TTC549 (cell line): ENCODE measurements around the gene SUSD1.
"Not testable (repeated sequence)": the region's sequence is repeated elsewhere in the genome, so short reads cannot be mapped to it uniquely, and the experiment has no call there.

Experiments used
- FAIRE-seq: peaks from 2 replicates; lab custom pipeline; 2012; peaks lifted over from hg19 to GRCh38; lab: Jason Lieb, UNC

The SUSD1 gene

DNA sequence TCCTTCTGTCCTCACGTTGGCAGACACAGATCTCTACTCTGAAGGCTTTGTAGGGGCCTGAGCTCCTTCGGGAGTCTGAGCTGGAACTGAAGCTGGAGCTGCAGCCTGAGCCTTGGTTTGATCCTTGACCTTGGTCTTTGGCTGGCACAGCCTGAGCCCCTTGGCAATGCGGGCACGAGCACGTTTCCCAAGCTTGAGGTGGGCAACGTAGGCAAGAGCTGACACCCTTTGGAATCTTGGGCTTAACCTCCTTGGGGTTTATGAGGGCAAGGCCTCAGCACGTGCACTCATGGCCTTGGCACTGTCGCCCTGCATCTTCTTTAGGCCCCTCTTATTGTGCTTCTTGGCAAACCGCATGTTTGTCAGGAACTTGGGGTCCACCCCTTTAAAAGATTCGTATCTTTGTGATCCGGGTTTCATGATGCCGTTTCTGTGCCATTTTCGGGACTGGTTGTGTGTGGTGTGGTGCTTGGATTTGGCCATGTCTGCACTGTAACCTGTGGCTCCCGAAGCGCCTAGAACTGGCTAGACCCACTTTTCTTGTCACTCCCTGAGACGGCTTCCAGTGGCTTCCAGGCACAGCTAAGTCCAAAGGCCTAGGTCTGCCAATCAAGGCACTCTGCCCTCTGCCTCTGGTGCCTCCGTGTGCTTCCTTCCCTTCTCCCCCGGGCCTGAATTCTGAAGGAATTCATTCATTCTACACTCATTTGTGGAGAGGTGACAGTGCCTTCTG lies 1.4 kb downstream of the SUSD1 start:
- no peak for FAIRE-seq

- no peak for FAIRE-seq
Measured at GRCh38 chr9:112170968-112171367, 4.1 kb downstream of the SUSD1 start.

DNA sequence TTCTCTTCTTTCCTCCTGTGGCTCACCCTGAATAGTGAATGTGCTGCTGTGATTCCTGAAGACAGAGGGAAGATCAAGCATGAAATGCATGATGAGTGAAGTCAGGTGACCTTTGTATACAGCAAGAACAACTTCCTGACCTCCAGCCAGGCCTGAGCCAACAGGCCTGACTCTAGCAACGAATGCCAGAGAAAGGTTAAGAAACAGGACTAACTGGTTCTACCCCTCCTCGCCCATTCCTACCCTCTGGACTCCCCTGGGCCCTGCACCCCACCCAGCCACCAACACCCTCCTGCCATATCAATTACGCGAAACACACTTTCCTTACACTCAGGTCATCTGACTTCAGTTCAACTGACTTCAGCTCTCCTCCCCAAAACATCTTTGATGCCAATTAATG lies 4.9 kb downstream of the SUSD1 start:
- FAIRE-seq: no peak

DNA sequence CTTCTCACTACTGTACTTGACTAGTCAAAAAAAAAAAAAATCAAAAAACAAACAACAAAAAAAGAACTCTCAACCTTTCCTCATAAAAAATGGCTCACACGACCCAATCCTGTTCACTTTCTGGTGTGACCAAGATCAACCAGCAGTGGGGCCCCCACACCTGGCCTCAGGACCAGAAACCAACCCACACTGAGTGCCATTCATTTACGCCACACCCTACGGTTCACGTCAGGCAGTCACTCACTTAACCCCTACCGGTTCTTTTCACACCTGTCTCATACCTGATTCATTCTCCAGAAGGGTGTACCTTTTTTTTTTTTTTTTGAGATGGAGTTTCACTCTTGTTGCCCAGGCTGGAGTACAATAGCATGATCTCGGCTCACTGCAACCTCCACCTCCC lies 5.7 kb downstream of the SUSD1 start:
- no peak for FAIRE-seq

DNA sequence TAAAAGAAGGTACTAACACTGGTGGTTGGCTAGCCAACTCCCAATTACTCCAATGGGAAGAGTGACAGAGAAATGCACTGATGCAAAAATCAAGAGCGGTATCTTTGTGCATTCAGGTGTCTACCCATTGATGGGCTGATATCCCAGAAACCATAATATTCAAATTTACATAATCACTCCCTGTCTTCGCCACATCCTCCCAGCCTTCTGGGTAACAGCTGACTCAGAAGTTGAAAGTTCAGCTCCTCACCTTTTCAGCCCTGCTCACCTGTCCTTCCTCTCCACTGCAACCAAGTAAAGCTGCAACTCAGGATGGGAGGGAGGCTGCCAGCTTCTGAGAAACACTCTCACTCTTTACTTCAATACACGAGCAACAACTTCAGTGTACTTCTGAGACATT lies 6.9 kb downstream of the SUSD1 start:
- FAIRE-seq: no peak

- FAIRE-seq: no peak
Measured at GRCh38 chr9:112166176-112167140, 8.6 kb downstream of the SUSD1 start.

DNA sequence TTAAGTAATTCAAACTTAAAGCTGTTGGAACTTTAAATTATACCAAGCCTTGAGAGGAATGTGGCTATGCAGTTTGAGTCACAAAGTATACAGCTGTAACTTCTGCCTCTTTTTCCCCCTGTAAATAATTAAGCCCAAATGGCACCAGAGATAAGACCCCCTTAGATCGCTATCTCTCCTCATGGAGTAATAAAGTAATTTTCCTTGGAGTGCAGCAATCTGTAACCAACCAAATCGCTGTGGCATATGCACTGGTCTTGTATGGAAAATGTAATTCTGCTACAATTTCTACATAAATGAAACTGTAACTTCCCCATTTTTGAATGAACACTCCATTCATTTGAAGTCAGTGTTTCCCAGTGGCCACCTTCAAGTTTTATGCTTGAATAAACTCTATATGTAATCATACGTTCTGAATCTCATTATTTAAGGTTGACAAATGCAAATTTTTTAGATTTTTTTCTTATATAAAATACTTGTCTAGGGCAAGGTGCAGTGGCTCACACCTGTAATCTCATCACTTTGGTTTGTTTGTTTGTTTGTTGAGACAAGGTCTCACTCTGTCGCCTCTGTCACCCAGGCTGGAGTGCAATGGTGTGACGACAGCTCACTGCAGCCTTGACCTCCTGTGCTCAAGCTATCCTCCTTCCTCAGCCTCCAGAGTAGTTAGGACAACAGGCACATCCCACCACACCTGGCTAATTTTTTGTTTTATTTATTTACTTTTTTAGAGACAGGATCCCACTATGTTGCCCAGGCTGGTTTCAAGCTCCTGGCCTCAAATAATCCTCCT lies 12.3 kb downstream of the SUSD1 start:
- FAIRE-seq: no peak

- FAIRE-seq: no peak
Measured at GRCh38 chr9:112159781-112160180, 15.3 kb downstream of the SUSD1 start.

GRCh38 chr9:112158656-112159367 lies 16.3 kb downstream of the SUSD1 start:
- FAIRE-seq: no peak

- no peak for FAIRE-seq
Measured at GRCh38 chr9:112157961-112158360, 17.1 kb downstream of the SUSD1 start.

DNA sequence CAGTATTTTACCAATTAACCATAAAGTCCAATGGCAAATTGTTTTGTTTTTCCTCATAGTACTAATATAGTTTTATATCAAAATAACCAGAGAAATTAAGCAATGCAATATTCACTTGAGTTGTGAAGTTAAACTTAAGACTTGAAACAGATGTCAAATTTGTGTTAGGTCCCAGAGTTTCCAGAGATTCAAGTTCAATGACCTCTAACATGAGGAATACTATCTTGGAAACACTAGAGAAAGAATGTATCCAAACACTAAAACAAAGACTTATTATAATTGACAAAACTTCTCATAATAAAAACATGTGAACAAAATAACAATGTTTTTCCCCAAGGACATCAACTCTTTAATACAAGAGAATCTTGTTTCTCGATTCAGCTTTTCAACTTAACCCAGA lies 18.0 kb downstream of the SUSD1 start:
- FAIRE-seq: no peak

- FAIRE-seq: no peak
Measured at GRCh38 chr9:112149211-112149610, 25.9 kb downstream of the SUSD1 start.

DNA sequence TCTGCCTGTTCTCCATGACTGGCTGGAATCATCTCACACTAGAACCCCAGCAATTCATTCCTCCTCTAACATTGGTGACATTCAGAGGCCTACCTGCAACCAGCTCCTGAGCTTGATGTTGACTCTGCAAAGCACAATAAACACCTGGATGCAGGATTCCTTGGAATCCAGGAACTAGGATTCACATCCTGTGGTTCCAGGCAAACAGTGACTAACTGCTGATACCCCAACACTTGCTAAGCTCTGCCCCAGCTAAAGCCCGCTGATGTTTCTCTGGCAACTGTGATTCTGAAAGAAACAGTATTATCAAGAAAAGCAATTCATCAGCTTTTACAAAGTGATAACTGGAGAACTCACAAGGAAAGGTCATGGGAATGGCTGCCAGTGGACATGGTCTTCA lies 29.2 kb downstream of the SUSD1 start:
- FAIRE-seq: no peak

DNA sequence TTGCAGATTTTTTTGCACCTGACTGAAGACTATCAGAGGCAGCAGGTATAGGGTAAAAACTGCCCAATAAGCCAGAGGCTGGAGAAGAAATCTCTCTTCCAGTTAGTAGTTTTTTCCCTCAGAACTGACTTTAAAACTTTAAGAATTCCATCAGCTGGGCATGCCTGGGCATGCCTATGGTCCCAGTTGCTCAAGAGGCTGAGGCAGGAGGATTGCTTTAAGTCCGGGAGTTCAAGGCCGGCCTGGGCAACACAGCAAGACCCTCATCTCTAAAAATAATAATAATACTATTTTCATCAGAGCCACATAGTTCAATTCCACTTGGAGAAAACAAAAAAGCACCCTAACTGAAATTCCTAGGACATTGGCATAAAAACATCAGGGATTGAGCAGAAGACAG lies 30.3 kb downstream of the SUSD1 start:
- FAIRE-seq: no peak

DNA sequence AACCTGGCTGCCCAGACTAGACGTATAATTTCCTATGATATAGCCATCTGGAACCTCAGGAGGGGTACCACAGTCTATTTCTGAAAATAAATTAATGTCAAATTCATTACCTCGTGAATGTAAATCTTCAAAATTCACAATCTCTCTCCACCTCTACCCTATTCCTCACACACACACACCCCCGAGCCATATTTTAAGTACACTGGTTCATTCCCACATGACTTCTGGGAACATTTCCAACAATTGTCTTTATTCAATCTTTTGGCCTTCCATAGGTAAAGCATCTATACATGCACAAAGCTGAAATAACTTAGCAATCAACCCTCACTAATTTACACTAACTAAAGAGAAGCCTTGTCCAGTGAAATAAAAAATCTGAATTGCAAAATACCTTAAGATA lies 32.7 kb downstream of the SUSD1 start:
- no peak for FAIRE-seq

DNA sequence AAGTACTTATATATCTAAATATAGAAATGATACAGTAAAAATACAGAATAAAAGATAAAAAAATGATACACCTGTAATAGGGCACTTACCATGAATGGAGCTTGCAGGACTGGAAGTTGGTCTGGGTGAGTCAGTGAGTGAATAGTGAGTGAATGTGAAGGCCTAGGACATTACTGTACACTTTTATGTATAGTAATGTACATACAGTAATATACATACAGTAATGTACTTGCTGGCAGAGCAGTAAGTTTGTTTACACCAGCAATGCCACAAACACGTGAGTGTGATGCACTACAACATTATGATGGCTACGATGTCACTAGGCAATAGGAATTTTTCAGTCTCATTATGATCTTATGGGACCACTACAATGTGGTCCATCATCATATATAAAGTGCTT lies 34.2 kb downstream of the SUSD1 start:
- FAIRE-seq: no peak

GRCh38 chr9:112137066-112137465 lies 38.0 kb downstream of the SUSD1 start:
- FAIRE-seq: no peak

- FAIRE-seq: no peak
Measured at GRCh38 chr9:112135706-112136105, 39.4 kb downstream of the SUSD1 start.

- not testable (repeated sequence) for FAIRE-seq
Measured at GRCh38 chr9:112133806-112134205, 41.3 kb downstream of the SUSD1 start.

GRCh38 chr9:112132356-112132755 lies 42.7 kb downstream of the SUSD1 start:
- no peak for FAIRE-seq

DNA sequence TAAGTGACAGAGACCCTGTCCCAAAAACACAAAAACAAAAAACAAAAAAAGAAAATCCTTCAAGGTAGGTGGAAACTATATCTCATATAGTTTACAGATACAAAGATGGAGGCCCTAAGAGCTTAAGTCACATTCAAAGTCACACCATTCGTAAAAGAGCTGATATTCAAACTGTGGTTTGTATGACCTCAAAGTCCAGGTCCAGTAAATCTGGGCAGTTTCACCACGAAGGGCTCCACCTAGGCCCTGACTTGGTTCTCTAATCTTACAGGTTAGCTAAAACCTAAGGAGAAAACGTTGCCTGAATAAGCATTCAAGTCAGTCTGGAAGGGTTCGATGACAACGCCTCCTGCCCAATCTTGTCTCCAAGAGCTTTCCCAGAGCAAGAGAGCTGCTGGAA lies 44.1 kb downstream of the SUSD1 start:
- no peak for FAIRE-seq

GRCh38 chr9:112130347-112130746 lies 44.8 kb downstream of the SUSD1 start:
- no peak for FAIRE-seq
